ENCODE data around the gene ARNT2.

ARNT2 gene

DNA sequence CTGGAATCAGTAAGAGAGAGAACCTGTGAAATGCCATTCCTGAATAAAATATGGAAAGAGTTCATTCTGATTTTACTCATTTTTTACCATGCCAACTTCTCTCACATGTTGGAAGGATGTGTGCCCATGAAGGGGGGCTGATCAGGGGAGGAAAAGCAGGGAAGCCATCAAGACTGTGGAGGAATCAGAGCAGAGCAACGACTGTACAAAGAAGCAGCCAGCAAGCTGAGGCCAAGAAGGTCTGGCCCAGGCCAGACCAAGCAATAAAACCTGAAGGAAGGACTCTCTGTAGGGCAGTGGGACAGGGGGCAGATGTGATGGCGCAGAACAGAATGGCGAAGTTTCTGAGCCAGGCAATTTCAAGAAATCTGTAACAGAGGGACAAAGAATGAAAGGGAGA is 24.0 kb upstream of the ARNT2 start:
- no peak for DNase-seq
- TF ChIP-seq EZH2 (optimal IDR thresholded peaks at IDR 0.05; ENCODE audit: low read depth, low read length) (no peak), EZH2phosphoT487 (IDR thresholded peaks at IDR 0.05; ENCODE audit: low read length) (no peak)
- TF ChIP-seq, protein P1, sequence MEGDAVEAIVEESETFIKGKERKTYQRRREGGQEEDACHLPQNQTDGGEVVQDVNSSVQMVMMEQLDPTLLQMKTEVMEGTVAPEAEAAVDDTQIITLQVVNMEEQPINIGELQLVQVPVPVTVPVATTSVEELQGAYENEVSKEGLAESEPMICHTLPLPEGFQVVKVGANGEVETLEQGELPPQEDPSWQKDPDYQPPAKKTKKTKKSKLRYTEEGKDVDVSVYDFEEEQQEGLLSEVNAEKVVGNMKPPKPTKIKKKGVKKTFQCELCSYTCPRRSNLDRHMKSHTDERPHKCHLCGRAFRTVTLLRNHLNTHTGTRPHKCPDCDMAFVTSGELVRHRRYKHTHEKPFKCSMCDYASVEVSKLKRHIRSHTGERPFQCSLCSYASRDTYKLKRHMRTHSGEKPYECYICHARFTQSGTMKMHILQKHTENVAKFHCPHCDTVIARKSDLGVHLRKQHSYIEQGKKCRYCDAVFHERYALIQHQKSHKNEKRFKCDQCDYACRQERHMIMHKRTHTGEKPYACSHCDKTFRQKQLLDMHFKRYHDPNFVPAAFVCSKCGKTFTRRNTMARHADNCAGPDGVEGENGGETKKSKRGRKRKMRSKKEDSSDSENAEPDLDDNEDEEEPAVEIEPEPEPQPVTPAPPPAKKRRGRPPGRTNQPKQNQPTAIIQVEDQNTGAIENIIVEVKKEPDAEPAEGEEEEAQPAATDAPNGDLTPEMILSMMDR (IDR thresholded peaks at IDR 0.05; ENCODE audit: low read length), result no peak
- Histone ChIP-seq H3K4me1 (ENCODE audit: low read length) (peaks cover 26% of the 10 kb centered on the region), H4K20me1 (ENCODE audit: insufficient read depth, low read length) (no peaks in the 10 kb centered on the region), H3K9me3 (replicated peaks; ENCODE audit: insufficient read depth, low read length) (no peaks in the 10 kb centered on the region), H3K4me3 (ENCODE audit: low read length) (no peak overlapping the region), H3K27me3 (replicated peaks; ENCODE audit: insufficient read depth, low read length) (no peaks in the 10 kb centered on the region), H3K9ac (ENCODE audit: low read length) (no peak overlapping the region), H3K79me2 (ENCODE audit: low read length) (no peaks in the 10 kb centered on the region), H3K36me3 (replicated peaks; ENCODE audit: insufficient read depth, low read length) (no peaks in the 10 kb centered on the region), H3F3A (ENCODE audit: insufficient read depth, low read length) (peaks cover 4% of the 10 kb centered on the region; the same call in 1 of the 2 replicates), H2AFZ (ENCODE audit: low read length) (no peak overlapping the region), H3K9me2 (replicated peaks; ENCODE audit: insufficient read depth, low read length) (no peaks in the 10 kb centered on the region), H3K4me2 (ENCODE audit: low read depth, low read length) (no peak overlapping the region), H3K27ac (ENCODE audit: low read length) (no peak overlapping the region)

DNA sequence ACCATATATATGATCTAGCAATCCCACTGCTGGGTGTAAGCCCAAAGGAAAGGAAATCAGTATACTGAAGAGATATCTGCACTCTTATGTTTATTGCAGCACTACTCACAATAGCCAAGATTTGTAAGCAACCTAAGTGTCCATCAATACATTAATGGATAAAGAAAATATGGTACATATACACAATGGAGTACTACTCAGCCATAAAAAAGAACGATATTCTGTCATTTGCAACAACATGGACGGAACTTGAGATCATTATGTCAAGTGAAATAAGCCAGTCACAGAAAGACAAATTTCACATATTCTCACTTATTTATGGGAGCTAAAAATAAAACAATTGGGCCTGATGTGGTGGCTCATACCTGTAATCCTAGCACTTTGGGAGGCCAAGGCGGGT is 21.9 kb upstream of the ARNT2 start:
- Histone ChIP-seq H3K4me1 (ENCODE audit: low read length) (peaks cover 6% of the 10 kb centered on the region; the same call in 1 of the 2 replicates), H3K27me3 (replicated peaks; ENCODE audit: insufficient read depth, low read length) (no peaks in the 10 kb centered on the region), H2AFZ (ENCODE audit: low read length) (no peak overlapping the region), H3K9ac (ENCODE audit: low read length) (no peak overlapping the region), H4K20me1 (ENCODE audit: insufficient read depth, low read length) (no peaks in the 10 kb centered on the region), H3K9me3 (replicated peaks; ENCODE audit: insufficient read depth, low read length) (no peaks in the 10 kb centered on the region), H3K4me3 (ENCODE audit: low read length) (no peak overlapping the region), H3K79me2 (ENCODE audit: low read length) (no peaks in the 10 kb centered on the region), H3K4me2 (ENCODE audit: low read depth, low read length) (no peak overlapping the region), H3F3A (ENCODE audit: insufficient read depth, low read length) (no peaks in the 10 kb centered on the region), H3K9me2 (replicated peaks; ENCODE audit: insufficient read depth, low read length) (no peaks in the 10 kb centered on the region), H3K27ac (ENCODE audit: low read length) (no peak overlapping the region), H3K36me3 (replicated peaks; ENCODE audit: insufficient read depth, low read length) (no peaks in the 10 kb centered on the region)
- TF ChIP-seq EZH2 (optimal IDR thresholded peaks at IDR 0.05; ENCODE audit: low read depth, low read length) (no peak), EZH2phosphoT487 (IDR thresholded peaks at IDR 0.05; ENCODE audit: low read length) (no peak)
- TF ChIP-seq, protein P1 (IDR thresholded peaks at IDR 0.05; ENCODE audit: low read length), result no peak
- DNase-seq, result no peak

DNA sequence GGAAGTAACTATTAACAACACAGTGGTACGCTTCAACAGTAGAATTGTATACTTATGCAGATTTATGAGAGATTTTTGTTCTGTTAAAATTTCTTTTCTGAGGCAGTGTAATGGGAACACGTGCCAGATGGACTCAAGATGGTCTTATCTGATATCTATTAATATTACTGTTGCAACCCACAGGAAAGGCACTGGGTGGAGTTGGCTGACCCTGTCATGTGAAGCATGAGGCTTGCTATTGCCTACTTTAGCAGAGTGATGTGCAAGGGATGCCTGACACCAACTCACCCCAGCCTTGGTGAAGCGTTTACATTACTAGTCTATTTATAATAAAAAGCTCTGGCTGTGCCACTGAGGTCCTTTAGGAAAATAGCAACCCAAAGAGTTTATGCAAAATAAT is 19.8 kb upstream of the ARNT2 start:
- Histone ChIP-seq H3K9ac (ENCODE audit: low read length) (no peak overlapping the region), H3K9me2 (replicated peaks; ENCODE audit: insufficient read depth, low read length) (no peaks in the 10 kb centered on the region), H3F3A (ENCODE audit: insufficient read depth, low read length) (no peaks in the 10 kb centered on the region), H2AFZ (ENCODE audit: low read length) (no peak overlapping the region), H4K20me1 (ENCODE audit: insufficient read depth, low read length) (no peaks in the 10 kb centered on the region), H3K27ac (ENCODE audit: low read length) (no peak overlapping the region), H3K27me3 (replicated peaks; ENCODE audit: insufficient read depth, low read length) (no peaks in the 10 kb centered on the region), H3K9me3 (replicated peaks; ENCODE audit: insufficient read depth, low read length) (no peaks in the 10 kb centered on the region), H3K4me2 (ENCODE audit: low read depth, low read length) (no peak overlapping the region), H3K36me3 (replicated peaks; ENCODE audit: insufficient read depth, low read length) (no peaks in the 10 kb centered on the region), H3K79me2 (ENCODE audit: low read length) (no peaks in the 10 kb centered on the region), H3K4me1 (ENCODE audit: low read length) (no peaks in the 10 kb centered on the region), H3K4me3 (ENCODE audit: low read length) (no peak overlapping the region)
- no peak for TF ChIP-seq EZH2phosphoT487 (IDR thresholded peaks at IDR 0.05; ENCODE audit: low read length)
- TF ChIP-seq, protein P1 (IDR thresholded peaks at IDR 0.05; ENCODE audit: low read length), result no peak
- no peak for TF ChIP-seq EZH2 (optimal IDR thresholded peaks at IDR 0.05; ENCODE audit: low read depth, low read length)
- no peak for DNase-seq
